Stomach smooth muscle (tissue), 2 donors: ENCODE results near the gene DUS2.

Source experiments
- H3K27ac ChIP-seq: one replicate; pipeline ENCODE4 v1.7.0; 2013; ENCODE audit warnings: mild to moderate bottlenecking, low read length, inconsistent platforms
- H3K27me3 ChIP-seq, 2 donors: one replicate each; pipeline ENCODE4 v1.7.0; 2013; ENCODE audit warnings: low read length in 2 of 2; ENCODE audit not compliant: insufficient read depth in 2 of 2, control insufficient read depth in 1 of 2
- H3K36me3 ChIP-seq, 2 donors: one replicate each; pipeline ENCODE4 v1.7.0; 2013; ENCODE audit warnings: low read length in 2 of 2; ENCODE audit not compliant: control insufficient read depth in 2 of 2, insufficient read depth in 2 of 2
- H3K4me1 ChIP-seq: one replicate; pipeline ENCODE4 v1.7.0; 2013; ENCODE audit warnings: low read length; ENCODE audit not compliant: control insufficient read depth, insufficient read depth
- H3K4me3 ChIP-seq, 2 donors: one replicate each; pipeline ENCODE4 v1.7.0; 2013; ENCODE audit warnings: low read length in 2 of 2
- H3K9ac ChIP-seq, 2 donors: one replicate each; pipeline ENCODE4 v1.7.0; 2013; ENCODE audit warnings: low read length in 2 of 2, mild to moderate bottlenecking in 1 of 2
- H3K9me3 ChIP-seq, 2 donors: one replicate each; pipeline ENCODE4 v1.7.0; 2013; ENCODE audit warnings: low read length in 2 of 2; ENCODE audit not compliant: control insufficient read depth in 2 of 2
- donor health status: healthy.
- donor health status: Pancreatic carcinoma.

DUS2 gene

DNA sequence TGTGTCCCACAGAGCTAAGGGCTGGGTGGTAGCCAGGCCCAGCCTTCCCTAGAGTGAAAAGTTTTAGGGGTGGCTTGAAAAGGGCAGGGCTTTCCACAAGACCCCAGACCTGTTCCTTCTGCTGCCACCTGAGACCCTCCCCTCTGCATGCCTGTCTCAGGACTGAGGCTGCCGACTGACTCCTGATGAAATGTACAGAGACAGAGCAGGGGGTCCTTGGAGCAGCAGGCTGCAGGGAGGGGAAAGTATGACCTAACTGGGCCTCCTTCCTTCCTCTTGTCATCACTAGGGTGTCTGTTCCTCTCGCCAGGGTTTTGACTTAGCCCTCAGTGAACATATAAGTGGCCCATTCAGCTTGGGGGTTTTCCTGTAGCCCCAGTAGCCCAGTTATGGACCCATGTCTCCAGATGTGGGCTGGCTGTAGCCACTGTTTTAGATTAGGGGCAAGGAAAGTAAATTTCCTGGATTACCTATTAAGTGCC lies 47.2 kb downstream of the DUS2 start:
- no peaks in the 10 kb centered on the region for H3K27me3 ChIP-seq
- no peaks in the 10 kb centered on the region for H3K9me3 ChIP-seq
- no peaks in the 10 kb centered on the region for H3K4me1 ChIP-seq
- H3K27ac ChIP-seq: no peak overlapping the region
- H3K36me3 ChIP-seq: peaks cover 29 to 45% of the 10 kb centered on the region in 2 donors
- H3K9ac ChIP-seq: no peak overlapping the region
- H3K4me3 ChIP-seq: no peak overlapping the region

DNA sequence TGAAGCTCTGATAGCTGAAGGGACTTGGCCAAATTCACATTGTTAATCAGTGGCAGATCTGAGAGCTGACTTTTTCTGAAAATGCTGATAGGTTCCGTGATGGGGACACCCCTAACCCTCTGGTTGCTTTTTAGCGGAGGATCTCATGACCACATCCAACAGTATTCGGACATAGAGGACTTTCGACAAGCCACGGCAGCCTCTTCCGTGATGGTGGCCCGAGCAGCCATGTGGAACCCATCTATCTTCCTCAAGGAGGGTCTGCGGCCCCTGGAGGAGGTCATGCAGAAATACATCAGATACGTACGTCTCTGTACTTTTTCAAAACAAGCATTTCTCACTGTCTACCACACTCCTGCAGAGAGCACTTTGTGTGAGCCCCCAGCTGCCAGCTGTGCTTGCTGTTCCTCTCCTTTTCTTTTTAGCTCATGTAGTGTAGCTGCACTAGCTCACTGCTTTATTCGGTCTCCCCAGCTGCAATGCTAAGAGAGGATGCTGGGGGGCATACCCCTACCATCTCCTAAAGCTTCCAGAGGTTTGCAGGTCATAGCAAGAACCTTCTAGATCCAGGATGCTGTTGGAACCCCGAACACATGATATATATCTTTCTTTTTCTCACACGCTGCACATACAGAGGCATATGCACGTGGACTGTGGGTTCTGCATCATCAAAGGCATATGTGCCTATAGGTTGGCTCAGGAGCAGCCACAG lies 47.9 kb downstream of the DUS2 start:
- Histone ChIP-seq H3K4me1 (no peaks in the 10 kb centered on the region), H3K36me3 (peaks cover 28 to 45% of the 10 kb centered on the region in 2 donors), H3K9ac (no peak overlapping the region), H3K27ac (no peak overlapping the region), H3K4me3 (no peak overlapping the region), H3K27me3 (no peaks in the 10 kb centered on the region), H3K9me3 (no peaks in the 10 kb centered on the region)

DNA sequence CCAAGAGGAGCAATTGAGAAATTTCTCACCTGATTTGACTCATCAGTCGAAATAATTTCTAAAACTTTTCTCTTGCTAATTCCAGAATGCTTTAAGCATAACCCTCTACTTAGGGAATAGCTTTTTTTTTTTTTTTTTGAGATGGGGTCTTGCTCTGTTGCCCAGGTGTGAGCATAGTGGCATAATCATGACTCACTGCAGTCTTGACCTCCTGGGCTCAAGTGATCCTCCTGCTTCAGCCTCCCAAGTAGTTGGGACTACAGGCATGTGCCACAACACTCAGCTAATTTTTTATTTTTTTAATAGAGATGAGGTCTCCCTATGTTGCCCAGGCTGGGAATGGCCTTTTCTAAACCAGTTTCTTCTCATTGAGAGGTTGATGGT lies 48.4 kb downstream of the DUS2 start:
- Histone ChIP-seq H3K36me3 (peaks cover 26 to 46% of the 10 kb centered on the region in 2 donors), H3K4me3 (no peak overlapping the region), H3K27me3 (no peaks in the 10 kb centered on the region), H3K9me3 (no peaks in the 10 kb centered on the region), H3K27ac (no peak overlapping the region), H3K9ac (no peak overlapping the region), H3K4me1 (no peaks in the 10 kb centered on the region)

DNA sequence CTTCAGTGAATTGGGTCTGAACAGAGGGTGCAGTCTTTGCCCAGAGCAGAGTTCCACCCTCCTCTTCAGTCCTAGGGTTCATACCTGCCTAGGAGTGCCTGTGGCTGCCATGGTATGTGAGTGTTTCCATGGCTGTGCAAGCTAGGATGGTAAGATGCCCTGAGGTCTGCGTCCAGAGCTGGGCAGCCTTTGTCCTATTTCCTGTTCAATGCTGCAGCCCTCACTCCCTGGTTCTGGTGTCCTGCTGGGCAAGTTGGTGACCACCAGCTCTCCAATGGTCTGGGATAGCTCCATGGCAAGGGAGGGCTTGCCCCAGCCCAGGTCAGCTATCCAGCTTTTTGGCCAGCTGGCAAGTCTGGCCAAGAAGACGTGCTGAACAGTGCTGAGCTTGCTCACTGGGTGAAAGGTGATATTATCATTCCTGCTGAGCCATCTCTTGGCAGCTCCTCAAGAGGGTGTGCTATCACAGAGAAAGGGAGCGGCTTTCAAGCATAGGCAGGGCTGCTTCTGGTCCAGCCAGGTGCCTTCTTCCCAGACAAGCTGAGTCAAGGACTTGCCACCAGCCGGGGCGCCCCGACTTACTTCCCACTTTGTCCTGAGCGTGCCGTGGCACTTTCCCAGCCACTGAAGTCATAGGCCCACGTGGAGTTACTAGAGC lies 49.1 kb downstream of the DUS2 start:
- Histone ChIP-seq H3K36me3 (peaks cover 26 to 46% of the 10 kb centered on the region in 2 donors), H3K27me3 (no peaks in the 10 kb centered on the region), H3K4me1 (no peaks in the 10 kb centered on the region), H3K9me3 (no peaks in the 10 kb centered on the region), H3K4me3 (no peak overlapping the region), H3K9ac (no peak overlapping the region), H3K27ac (no peak overlapping the region)

DNA sequence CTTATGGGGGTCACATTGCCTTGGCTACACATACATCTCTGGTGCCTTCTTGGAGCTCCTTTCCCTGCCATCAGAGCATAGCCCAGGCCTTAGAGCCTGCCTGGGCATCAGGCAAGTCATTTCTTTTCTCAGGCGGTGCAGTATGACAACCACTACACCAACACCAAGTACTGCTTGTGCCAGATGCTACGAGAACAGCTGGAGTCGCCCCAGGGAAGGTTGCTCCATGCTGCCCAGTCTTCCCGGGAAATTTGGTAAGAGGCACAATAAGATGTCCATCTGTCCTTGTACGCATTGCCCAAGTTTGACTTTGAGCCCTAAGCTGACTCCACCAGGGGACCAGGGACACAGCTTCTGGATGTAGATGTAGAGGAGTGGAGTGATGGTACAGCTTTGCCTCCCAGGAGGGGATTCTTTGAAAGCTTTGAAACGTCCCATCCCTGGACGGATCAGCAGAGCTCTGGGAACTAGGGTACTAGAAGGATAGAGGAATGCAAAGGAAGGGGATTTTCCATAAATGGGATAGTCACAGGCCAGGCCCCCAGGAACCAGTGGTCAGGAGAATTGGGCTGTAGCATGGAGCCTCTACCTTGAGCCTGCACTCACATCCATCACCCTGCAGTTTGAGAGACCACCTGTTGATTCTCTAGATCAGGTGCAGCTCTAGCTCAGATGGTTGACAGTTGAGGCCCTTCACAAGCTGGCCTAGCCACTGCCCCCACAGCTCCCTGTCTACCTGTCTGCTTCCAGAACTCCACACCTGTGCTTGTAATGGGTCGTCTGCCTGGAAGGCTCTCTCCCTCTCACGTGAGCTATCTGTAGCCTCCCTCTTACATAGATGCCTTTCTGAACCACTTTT lies 51.0 kb downstream of the DUS2 start:
- Histone ChIP-seq H3K4me1 (peaks cover 2% of the 10 kb centered on the region), H3K9ac (no peak overlapping the region), H3K27me3 (no peaks in the 10 kb centered on the region), H3K9me3 (no peaks in the 10 kb centered on the region), H3K36me3 (peaks cover 34 to 47% of the 10 kb centered on the region in 2 donors), H3K4me3 (no peak overlapping the region), H3K27ac (no peak overlapping the region)

DNA sequence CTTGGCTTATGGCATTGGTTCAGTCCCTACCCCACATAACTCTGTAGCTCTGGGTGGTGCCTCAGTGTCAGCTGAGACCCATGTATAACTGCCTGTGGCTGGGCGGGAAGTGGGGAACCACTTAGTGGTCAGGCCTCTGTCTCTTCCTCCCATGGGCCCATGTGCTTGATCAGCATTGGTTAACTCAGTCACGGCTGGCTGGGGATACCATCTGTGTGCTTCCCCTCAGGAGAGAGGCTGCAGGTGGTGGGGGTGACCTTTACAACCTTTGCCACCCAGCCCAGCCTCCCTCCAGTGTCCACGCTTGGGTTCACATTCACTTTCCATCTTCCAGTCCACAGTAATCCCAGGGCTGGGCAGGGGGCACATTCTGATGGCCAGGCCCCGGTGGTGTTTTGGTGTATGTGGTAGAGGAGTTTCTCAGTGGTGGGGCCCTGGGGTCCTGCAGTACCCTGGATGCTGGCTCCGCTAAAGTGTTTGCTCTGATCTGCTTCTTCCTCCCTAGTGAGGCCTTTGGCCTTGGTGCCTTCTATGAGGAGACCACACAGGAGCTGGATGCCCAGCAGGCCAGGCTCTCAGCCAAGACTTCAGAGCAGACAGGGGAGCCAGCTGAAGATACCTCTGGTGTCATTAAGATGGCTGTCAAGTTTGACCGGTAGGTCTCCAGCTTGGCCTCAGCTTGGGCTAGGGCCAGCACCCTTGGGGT lies 51.9 kb downstream of the DUS2 start:
- H3K27me3 ChIP-seq: no peaks in the 10 kb centered on the region
- no peak overlapping the region for H3K4me3 ChIP-seq
- H3K36me3 ChIP-seq: peaks cover 34 to 47% of the 10 kb centered on the region in 2 donors
- no peak overlapping the region for H3K27ac ChIP-seq
- H3K4me1 ChIP-seq: peaks cover 8% of the 10 kb centered on the region
- H3K9me3 ChIP-seq: no peaks in the 10 kb centered on the region
- no peak overlapping the region for H3K9ac ChIP-seq

DNA sequence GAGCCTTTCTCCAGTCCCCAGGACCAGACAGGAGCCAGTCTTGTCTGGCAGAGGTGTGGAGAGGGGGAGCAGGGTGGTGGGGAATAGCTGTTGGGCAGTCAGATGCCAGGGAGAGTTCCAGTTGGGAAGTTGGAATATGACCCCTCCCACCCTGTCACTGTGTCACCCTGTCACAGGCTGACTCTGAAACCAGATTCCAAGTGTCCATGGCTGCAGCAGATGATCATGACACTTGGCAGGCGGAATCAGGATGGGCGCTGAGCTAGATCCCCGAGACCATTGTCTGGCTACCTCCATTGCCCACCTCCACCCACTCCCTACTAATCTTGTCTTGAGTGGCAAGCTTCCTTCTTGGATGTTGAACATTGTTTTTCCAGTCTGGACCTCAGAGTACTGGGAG lies 52.9 kb downstream of the DUS2 start:
- H3K27me3 ChIP-seq: no peaks in the 10 kb centered on the region
- H3K4me1 ChIP-seq: peaks cover 11% of the 10 kb centered on the region
- no peak overlapping the region for H3K9ac ChIP-seq
- H3K27ac ChIP-seq: no peak overlapping the region
- no peak overlapping the region for H3K4me3 ChIP-seq
- no peaks in the 10 kb centered on the region for H3K9me3 ChIP-seq
- H3K36me3 ChIP-seq: peaks cover 28 to 38% of the 10 kb centered on the region in 2 donors

DNA sequence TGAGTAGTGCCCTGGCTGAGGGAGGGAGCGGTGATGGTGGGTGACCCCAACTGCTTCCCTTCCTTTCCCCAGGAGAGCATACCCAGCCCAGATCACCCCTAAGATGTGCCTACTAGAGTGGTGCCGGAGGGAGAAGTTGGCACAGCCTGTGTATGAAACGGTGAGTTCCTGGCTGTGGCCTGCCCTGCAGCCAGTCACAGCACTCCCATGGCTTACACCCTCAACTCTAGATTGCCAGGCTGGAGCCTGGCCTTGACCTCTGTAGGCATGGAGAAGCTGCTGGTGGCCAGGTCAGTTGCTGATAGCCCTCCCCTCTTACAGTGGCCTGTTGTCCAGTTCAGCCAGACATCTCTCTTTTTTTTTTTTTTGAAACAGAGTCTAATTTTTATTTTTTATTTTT lies 53.5 kb downstream of the DUS2 start:
- H3K9ac ChIP-seq: no peak overlapping the region
- H3K36me3 ChIP-seq: peaks cover 22 to 35% of the 10 kb centered on the region in 2 donors
- H3K4me3 ChIP-seq: no peak overlapping the region
- no peak overlapping the region for H3K27ac ChIP-seq
- H3K9me3 ChIP-seq: no peaks in the 10 kb centered on the region
- H3K27me3 ChIP-seq: no peaks in the 10 kb centered on the region
- peaks cover 12% of the 10 kb centered on the region for H3K4me1 ChIP-seq

DNA sequence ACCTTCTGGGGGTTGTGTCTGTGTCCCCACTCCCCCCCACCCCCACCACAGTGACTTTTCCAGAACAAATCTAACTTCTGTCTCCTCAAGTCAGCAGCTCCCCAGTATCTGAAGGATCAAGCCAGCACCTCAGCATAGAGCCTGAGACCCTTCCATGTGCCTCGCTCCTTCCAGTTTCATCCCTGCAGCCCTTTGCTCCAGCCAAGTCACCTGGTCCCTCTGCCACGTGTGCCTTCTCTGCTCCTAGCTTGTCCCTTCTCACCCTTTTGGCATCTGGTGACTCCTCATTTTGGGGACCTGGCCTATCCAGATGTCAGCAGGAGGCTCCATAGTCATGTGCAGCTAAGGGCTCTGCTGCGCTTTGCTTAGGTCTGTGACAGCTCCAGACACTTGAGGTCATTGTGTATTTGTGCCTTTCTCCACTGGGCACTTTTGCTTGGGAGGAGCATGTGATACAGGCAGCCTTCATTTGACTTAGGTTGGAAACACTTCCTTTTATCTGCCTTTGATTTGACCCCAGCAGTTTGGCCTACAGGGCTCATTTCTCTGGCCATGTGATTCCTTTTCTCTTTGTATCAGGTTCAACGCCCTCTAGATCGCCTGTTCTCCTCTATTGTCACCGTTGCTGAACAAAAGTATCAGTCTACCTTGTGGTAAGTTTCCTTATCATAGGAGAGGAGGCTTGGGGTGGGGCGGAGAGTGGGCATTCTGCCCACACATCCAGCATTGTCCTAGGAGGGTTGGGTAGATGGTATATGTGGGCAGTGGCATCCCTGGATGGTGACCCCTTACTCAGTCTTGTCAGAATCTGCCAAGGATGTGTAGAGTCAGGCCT lies 55.0 kb downstream of the DUS2 start:
- Histone ChIP-seq H3K9ac (no peak overlapping the region), H3K27ac (no peak overlapping the region), H3K9me3 (no peaks in the 10 kb centered on the region), H3K4me3 (no peak overlapping the region), H3K36me3 (peaks cover 15 to 29% of the 10 kb centered on the region in 2 donors), H3K27me3 (no peaks in the 10 kb centered on the region), H3K4me1 (peaks cover 15% of the 10 kb centered on the region)
